Measurements from ENCODE around the gene CACNB2.

Gene CACNB2

DNA sequence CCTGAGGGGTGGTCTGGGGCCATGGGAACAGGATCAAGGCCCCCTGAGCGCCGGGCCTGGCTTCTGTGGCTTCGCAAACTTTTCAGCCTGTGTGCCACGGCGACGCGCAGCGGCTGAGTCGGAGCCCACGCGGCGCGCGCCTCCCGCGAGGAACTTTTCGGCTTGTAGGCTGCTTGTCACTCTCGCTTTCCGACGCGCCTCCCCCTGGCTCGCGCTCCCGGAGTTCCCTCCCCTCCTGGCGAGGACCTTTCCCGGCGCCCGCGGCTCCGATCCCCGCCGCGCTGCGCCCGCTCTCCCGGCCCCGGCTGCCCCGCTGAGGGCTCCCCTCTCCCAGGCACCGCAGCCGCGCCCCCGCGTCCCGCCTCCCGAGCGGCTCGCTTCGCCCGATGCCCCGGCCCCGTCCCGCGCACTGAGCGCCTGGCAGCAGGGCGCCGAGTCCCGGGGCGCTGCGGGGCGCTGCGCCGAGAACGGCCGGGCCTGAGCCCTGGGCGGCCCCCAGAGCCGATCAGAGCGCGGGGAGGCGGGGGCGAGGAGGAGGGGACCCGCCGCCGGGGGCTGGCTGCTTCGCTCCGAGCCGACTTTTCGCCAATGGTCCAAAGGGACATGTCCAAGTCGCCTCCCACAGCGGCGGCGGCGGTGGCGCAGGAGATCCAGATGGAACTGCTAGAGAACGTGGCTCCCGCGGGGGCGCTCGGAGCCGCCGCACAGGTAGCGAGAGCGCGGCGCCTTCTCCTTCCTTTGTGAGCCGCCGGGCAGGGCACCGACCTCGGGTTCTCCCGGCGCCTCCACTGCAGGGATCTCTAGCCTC lies at the start of gene CACNB2:
Gene CACNB2, plus strand, starts transcription at position 276 of the 808 bp plus-strand sequence.
- H3K27me3 Mint-ChIP-seq = peaks cover 14% of the 10 kb centered on the region
- H3K36me3 Mint-ChIP-seq = no peaks in the 10 kb centered on the region
- no peak for ATAC-seq
- H3K27ac Mint-ChIP-seq = no peak within 1 kb of the TSS
- H3K4me1 Mint-ChIP-seq = no peaks in the 10 kb centered on the region
- H3K9me3 Mint-ChIP-seq = no peaks in the 10 kb centered on the region
- no peak within 1 kb of the TSS for H3K4me3 Mint-ChIP-seq

DNA sequence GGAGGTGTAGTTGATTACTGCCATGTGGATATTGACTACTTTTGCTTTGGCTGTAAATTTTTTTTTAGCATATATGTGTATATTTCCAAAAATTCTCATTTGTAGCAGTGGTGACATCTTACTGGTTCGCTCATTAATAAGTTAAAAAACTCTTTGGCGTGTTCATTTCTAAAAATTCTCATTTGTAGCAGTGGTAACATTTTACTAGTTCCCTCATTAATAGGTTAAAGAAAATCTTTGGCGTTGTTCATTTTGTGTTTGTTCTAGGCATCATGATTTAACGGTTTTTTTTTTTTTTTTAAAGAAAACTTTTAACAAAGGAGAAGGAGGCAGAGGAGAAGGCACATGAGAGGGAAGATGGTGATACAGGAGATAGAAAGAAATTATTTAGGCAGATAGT lies 45.9 kb upstream of the CACNB2 start:
- Mint-ChIP-seq H3K27me3 (no peaks in the 10 kb centered on the region), H3K27ac (no peak overlapping the region), H3K36me3 (no peaks in the 10 kb centered on the region), H3K4me3 (no peak overlapping the region), H3K4me1 (no peaks in the 10 kb centered on the region), H3K9me3 (peaks cover under 1% of the 10 kb centered on the region)
- no peak for ATAC-seq

DNA sequence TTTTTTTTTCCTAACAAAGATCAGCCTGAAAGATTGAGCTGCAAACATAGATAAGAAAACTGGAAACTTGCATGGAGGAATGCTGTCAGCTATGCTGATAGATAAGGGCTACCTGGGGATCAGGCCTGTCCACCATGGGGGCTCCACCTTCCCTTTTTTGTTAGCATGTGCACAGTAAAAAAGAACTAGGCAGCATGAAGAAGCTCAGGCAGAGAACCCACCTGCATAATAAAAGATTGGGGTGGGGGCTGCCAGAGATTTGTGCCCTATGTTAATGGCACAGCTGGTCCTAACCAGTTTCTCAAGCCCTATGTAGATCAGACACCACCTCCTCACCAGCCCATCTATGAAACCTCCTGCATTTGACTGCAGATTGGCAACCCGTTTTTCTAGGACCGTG lies 45.4 kb upstream of the CACNB2 start:
- no peaks in the 10 kb centered on the region for H3K9me3 Mint-ChIP-seq
- H3K27ac Mint-ChIP-seq = no peak overlapping the region
- no peaks in the 10 kb centered on the region for H3K36me3 Mint-ChIP-seq
- ATAC-seq = no peak
- no peak overlapping the region for H3K4me3 Mint-ChIP-seq
- H3K4me1 Mint-ChIP-seq = no peaks in the 10 kb centered on the region
- no peaks in the 10 kb centered on the region for H3K27me3 Mint-ChIP-seq

DNA sequence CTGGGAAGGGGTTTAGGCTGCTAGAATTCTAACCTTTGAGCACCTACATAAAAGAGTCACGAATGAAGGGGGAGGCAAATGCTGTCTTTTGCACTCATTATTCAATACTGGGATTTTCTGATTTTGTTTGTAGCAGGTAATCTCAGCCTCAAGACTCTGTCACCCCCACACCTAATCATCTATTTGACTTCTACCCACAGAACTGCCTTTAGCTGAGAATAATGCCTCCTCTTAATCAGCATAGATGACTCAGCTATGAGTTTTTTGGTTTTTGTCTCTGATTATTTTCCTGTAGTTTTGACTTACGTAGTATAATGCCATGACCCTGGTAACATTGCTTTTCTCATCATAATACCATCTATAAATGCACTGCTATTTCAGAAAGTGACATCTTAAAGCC lies 42.7 kb upstream of the CACNB2 start:
- Mint-ChIP-seq H3K4me3 (no peak overlapping the region), H3K27me3 (no peaks in the 10 kb centered on the region), H3K9me3 (no peaks in the 10 kb centered on the region), H3K36me3 (no peaks in the 10 kb centered on the region), H3K4me1 (no peaks in the 10 kb centered on the region), H3K27ac (no peak overlapping the region)
- ATAC-seq = no peak

DNA sequence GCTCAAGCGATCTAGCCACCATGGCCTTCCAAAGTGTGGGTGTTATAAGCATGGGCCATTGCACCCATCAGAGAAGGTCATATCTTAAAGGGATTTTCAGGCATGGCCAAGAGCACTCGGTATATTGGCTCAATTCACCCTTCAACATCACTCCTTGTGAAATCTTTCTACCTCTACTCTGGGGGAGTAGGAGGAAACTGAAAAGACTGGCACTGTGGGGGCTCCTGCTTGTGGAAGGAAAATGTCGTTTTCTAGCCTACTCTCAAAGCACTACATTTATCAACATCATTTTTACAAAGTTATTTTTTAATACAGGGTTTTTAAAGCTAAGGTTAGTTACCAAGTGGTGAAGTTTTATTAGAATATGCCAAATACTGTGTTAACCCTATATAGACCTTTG lies 42.0 kb upstream of the CACNB2 start:
- Mint-ChIP-seq H3K27ac (no peak overlapping the region), H3K4me3 (no peak overlapping the region), H3K4me1 (no peaks in the 10 kb centered on the region), H3K36me3 (no peaks in the 10 kb centered on the region), H3K9me3 (no peaks in the 10 kb centered on the region), H3K27me3 (no peaks in the 10 kb centered on the region)
- ATAC-seq = no peak

DNA sequence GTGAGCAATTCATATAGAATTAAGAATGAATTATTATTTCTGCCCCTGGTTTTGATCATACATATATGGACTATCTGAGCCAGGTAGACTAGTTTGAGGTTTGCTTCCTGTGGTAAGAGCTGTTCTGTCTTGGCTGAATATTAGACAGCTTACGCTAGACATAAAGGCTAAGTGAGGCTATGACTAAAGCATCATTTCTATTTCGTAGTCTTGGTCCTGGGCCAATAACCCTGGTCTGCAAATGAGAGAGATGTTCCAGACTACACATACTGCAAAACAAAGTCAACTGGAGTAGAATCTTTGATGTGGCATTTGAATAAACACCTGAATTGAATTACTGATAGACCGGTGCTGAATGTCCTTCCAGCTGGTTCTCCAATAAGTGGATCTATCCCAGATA lies 40.8 kb upstream of the CACNB2 start:
- Mint-ChIP-seq H3K9me3 (no peaks in the 10 kb centered on the region), H3K27me3 (no peaks in the 10 kb centered on the region), H3K4me3 (no peak overlapping the region), H3K4me1 (no peaks in the 10 kb centered on the region), H3K36me3 (no peaks in the 10 kb centered on the region), H3K27ac (no peak overlapping the region)
- ATAC-seq = no peak

DNA sequence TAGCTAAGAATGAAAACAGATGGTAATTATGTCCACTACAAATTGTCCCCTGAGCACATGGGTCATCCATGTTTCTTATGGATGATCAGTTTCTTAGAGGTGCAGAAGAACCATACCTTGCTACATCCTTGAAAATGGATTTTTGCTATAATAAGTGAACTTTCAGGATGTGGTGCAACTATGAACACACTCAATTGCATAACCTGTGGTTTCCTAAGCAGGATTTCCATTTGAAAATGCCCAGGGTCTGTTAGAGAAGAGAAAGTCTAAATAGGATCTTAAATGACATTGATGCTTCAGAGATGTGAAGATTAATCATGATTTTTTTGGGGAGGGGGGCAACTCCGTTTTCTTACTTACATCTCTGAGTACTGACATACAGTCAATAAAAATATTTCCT lies 39.6 kb upstream of the CACNB2 start:
- no peak for ATAC-seq
- Mint-ChIP-seq H3K27ac (no peak overlapping the region), H3K9me3 (no peaks in the 10 kb centered on the region), H3K4me3 (no peak overlapping the region), H3K27me3 (no peaks in the 10 kb centered on the region), H3K36me3 (no peaks in the 10 kb centered on the region), H3K4me1 (no peaks in the 10 kb centered on the region)

DNA sequence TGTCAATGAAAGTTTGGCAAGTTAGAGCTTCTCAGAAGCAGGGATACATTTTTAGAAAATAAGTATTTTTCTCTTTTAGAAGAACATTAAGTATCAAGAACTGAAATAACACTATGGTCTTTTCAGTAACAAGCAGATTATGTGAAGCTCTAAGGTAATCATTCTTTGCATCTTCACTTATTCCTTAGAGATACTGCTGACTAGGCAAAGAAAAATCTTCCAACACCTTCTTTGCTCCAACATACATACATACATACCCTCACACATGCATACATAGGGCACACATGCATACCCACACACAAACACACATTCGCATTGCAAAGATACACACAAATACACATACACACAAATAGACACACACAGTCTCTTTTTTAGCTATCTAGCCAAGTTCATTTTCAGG lies 37.8 kb upstream of the CACNB2 start:
- Mint-ChIP-seq H3K4me1 (no peaks in the 10 kb centered on the region), H3K27ac (no peak overlapping the region), H3K27me3 (no peaks in the 10 kb centered on the region), H3K9me3 (no peaks in the 10 kb centered on the region), H3K36me3 (no peaks in the 10 kb centered on the region), H3K4me3 (no peak overlapping the region)
- no peak for ATAC-seq

DNA sequence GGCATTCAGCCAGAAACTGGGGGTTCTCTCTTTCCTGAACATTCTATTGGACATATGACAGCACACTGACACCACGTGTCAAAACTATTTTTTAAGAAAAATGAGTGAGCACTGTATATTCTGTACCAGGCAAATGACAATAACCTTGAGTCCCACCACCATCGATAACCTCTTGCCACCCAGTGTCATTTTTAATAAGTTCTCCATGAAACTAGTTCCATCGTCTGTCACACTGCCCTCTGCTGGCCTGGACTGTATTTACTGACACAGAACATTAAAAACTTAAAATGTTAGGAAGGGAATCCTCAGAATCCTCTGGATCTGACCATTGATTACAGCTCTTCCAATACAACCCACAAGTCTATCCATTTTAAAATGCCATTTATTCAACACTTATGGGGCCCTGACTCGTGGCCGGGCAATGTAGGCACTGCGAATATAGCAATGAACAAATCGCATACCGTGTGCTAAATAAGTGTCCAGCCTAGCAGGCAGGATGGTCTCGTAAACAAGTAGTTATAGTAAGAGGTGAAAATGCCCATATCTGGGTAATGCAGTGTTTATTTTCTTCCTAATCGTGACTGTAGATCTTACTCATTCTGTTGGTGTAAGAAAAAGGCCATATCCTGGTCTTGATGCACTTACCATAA lies 35.9 kb upstream of the CACNB2 start:
- Mint-ChIP-seq H3K36me3 (no peaks in the 10 kb centered on the region), H3K9me3 (no peaks in the 10 kb centered on the region), H3K27ac (no peak overlapping the region), H3K27me3 (no peaks in the 10 kb centered on the region), H3K4me3 (no peak overlapping the region), H3K4me1 (no peaks in the 10 kb centered on the region)
- no peak for ATAC-seq

DNA sequence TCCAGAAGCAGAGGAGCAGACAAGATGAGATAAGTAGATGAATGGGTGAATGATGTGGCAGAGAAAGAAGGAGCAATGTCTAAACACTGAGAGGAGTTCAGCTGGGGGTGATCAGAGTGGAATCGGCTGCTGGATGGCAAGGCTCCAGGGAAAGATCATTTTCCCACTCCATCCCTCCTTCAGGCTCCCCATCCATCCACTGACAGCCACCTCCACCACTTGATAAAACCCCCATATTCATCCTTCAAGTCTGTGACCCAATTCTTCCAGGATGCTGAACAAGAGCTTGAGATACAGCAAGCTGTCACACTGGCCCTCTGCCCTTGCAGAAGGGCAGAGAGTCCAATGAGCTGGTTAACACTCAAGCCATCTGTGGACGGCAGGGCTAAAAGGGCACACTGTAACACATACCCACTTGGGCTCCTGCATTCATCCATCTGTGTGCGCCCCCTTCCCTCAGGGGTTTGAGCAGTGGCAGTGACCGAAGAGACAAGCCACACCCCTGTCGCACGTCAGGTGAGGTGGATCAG lies 30.8 kb upstream of the CACNB2 start:
- H3K9me3 Mint-ChIP-seq = no peaks in the 10 kb centered on the region
- H3K27me3 Mint-ChIP-seq = no peaks in the 10 kb centered on the region
- H3K36me3 Mint-ChIP-seq = no peaks in the 10 kb centered on the region
- H3K4me1 Mint-ChIP-seq = no peaks in the 10 kb centered on the region
- H3K4me3 Mint-ChIP-seq = no peak overlapping the region
- no peak for ATAC-seq
- H3K27ac Mint-ChIP-seq = no peak overlapping the region

DNA sequence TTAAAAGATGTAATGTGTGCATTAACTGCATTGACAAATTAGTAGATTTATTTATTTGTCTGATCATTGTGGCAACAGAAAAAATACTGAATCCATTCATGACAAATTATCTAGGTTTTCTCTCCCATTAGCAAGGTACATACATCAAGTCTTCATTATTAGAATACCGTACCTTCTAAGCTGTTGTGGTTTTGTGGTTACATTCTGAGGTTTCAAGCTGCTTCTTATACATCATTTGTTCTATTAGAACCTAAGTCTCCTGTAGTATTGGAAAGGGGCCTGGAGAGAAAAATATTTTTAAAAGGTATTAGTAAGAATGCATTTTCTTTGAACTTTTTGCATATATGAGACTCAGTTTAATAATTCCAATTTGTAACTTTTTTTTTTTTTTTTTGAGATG lies 26.3 kb upstream of the CACNB2 start:
- H3K9me3 Mint-ChIP-seq = no peaks in the 10 kb centered on the region
- H3K36me3 Mint-ChIP-seq = no peaks in the 10 kb centered on the region
- H3K27ac Mint-ChIP-seq = no peak overlapping the region
- ATAC-seq = no peak
- H3K4me3 Mint-ChIP-seq = no peak overlapping the region
- H3K4me1 Mint-ChIP-seq = no peaks in the 10 kb centered on the region
- no peaks in the 10 kb centered on the region for H3K27me3 Mint-ChIP-seq

DNA sequence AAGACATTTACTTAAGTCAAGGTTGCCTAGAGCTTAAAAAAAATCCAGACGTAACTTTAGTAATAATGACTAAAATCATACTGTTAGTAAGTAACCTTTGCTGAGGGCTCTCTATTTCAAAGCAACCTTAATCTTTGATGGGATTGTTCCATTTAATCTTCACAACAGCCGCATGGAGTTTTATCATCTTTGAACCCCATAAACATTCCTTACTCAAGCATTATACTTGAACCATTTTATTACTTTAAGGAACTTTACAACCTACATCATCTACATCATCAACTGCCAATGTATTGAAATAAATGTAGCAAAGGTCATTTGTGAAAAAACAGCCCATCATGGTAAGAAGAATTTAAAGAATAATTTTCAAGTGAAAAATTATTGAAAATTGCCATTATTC lies 22.9 kb upstream of the CACNB2 start:
- no peak overlapping the region for H3K4me3 Mint-ChIP-seq
- H3K27ac Mint-ChIP-seq = no peak overlapping the region
- no peak for ATAC-seq
- H3K27me3 Mint-ChIP-seq = no peaks in the 10 kb centered on the region
- H3K9me3 Mint-ChIP-seq = no peaks in the 10 kb centered on the region
- no peaks in the 10 kb centered on the region for H3K4me1 Mint-ChIP-seq
- no peaks in the 10 kb centered on the region for H3K36me3 Mint-ChIP-seq

DNA sequence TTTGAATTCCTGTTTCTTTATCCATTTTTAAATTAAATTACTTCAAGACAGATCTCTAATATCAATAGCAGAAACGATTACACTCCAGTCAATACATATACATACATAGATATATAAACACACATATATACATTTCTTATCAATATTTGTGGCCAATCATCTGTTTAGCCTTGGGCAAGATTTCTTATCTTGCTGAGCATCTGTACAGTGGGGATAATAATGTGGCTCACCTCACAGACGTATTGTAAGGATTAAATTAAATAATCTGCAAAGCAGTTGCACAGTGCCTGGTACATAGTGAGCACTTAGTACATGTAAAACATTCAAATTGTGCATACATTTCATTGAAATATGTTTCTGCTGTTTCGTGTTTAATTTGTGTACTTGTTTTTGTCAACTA lies 17.5 kb upstream of the CACNB2 start:
- no peak for ATAC-seq
- no peak overlapping the region for H3K27ac Mint-ChIP-seq
- H3K4me3 Mint-ChIP-seq = no peak overlapping the region
- no peaks in the 10 kb centered on the region for H3K9me3 Mint-ChIP-seq
- no peaks in the 10 kb centered on the region for H3K4me1 Mint-ChIP-seq
- no peaks in the 10 kb centered on the region for H3K36me3 Mint-ChIP-seq
- no peaks in the 10 kb centered on the region for H3K27me3 Mint-ChIP-seq

DNA sequence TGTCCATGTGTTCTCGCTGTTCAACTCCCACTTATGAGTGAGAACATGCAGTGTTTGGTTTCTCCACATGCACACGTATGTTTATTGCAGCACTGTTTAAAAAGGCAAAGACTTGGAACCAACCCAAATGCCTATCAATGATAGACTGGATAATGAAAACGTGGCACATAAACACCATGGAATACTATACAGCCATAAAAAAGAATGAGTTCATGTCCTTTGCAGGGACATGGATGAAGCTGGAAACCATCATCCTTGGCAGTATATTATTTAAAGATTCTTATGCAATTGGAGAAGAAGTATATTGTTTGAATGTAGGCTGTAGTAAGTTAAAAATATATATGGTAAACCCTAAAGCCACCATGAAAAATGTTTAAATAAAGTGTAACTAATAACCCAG lies 7.2 kb upstream of the CACNB2 start:
- no peak overlapping the region for H3K27ac Mint-ChIP-seq
- H3K36me3 Mint-ChIP-seq = no peaks in the 10 kb centered on the region

DNA sequence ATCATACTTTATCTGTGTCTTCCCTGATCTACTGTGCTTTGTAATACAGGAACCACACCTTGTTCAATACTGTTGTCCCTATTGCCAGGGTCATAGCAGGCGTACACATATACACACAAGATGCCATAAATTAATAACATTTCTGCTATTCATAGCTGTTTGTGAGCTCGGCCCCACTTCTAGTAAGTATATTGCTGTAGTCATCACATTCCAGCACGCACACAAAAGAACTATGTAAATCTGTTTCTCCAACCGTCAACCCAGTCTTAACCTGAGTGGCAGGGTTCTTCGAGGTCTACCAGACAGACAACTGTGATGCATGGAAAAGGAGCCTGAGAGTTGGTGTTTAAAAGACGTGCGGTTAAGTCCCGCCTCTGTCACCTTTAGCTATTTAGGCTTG lies 5.7 kb upstream of the CACNB2 start:
- Mint-ChIP-seq H3K27ac (no peak overlapping the region), H3K9me3 (peaks cover 3% of the 10 kb centered on the region), H3K4me3 (no peak overlapping the region), H3K4me1 (no peaks in the 10 kb centered on the region), H3K36me3 (no peaks in the 10 kb centered on the region), H3K27me3 (no peaks in the 10 kb centered on the region)
- no peak for ATAC-seq

More for the DNA sequence above, 7.2 kb upstream of the CACNB2 start:
- Mint-ChIP-seq H3K9me3 (peaks cover 3% of the 10 kb centered on the region), H3K27me3 (no peaks in the 10 kb centered on the region), H3K4me1 (no peaks in the 10 kb centered on the region), H3K4me3 (no peak overlapping the region)
- no peak for ATAC-seq

DNA sequence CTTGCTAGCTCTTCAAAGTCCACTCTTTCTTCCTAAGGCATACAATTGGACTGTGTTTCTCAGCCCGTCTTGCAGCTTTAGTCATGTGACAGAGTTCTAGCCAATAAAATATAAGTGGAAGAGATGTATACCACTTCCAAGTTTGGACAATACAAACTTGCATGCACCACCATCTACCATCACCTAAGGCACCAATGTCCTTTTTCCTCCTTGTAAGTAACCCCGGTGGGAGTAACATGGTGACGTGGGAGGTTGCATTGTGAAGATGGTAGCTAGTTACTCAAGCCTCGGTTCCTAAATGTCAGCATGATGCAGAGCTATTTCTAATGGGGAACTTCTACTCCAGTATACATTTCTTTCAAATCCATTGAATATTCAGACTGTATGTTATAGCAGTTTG lies 5.3 kb upstream of the CACNB2 start:
- Mint-ChIP-seq H3K36me3 (no peaks in the 10 kb centered on the region), H3K9me3 (peaks cover 3% of the 10 kb centered on the region), H3K27ac (no peak overlapping the region), H3K27me3 (no peaks in the 10 kb centered on the region), H3K4me1 (no peaks in the 10 kb centered on the region), H3K4me3 (no peak overlapping the region)
- no peak for ATAC-seq
